Transverse colon (tissue), 4 donors: ENCODE data around the gene PLXNA2. TPM values are rescaled to one million over a fixed set of nuclear protein-coding genes. Genes with fewer than 3 reads are reported as not detected.
A peak's percentile ranks its signal among the peaks of the same experiment; 100 is the strongest.

ENCODE experiments used
- DNase-seq: peaks from one replicate; pipeline ENCODE4 v3.0.0-alpha.2; 2019
- H3K27ac ChIP-seq, 4 donors: fragments of 200-600 bp; sonication (generic); 2 replicates each; pipeline ENCODE4 v1.5.1; 2016 to 2018; ENCODE audit warnings: inconsistent platforms in 4 of 4
- H3K27me3 ChIP-seq: fragments of 200-600 bp; sonication (generic); 2 replicates; pipeline ENCODE4 v1.5.1; 2017; ENCODE audit warnings: inconsistent platforms
- H3K36me3 ChIP-seq, 4 donors: fragments of 200-600 bp; sonication (generic); 2 replicates each; pipeline ENCODE4 v1.5.1; 2017 to 2019; ENCODE audit warnings: inconsistent platforms in 4 of 4
- H3K4me1 ChIP-seq, 4 donors: fragments of 200-600 bp; sonication (generic); 2 replicates each; pipeline ENCODE4 v1.5.1; 2017 to 2020; ENCODE audit warnings: inconsistent platforms in 4 of 4
- H3K4me3 ChIP-seq, 4 donors: fragments of 200-600 bp; sonication (generic); 1 replicate in 1 of 4; 2 replicates in 3 of 4; pipeline versions ENCODE4 v1.5.1 to v1.6.1; 2017 to 2019; ENCODE audit warnings: inconsistent platforms in 4 of 4
- H3K9me3 ChIP-seq, 2 donors: fragments of 200-600 bp; sonication (generic); 2 replicates each; pipeline ENCODE4 v1.5.1; 2017 to 2019; ENCODE audit warnings: inconsistent platforms in 2 of 2
- EP300 ChIP-seq: sonication (generic); formaldehyde crosslinking; IDR thresholded peaks from one replicate; pipeline ENCODE4 v1.6.1; 2017; ENCODE audit warnings: antibody characterized with exemption, low read depth
- POLR2A ChIP-seq: fragments of 450-650 bp; IDR thresholded peaks from one replicate; pipeline ENCODE4 v1.6.1; 2016; ENCODE audit warnings: antibody characterized with exemption, mild to moderate bottlenecking, moderate library complexity
- POLR2AphosphoS5 ChIP-seq, 3 donors: sonication (generic); formaldehyde crosslinking; IDR thresholded peaks; one replicate each; pipeline ENCODE4 v1.6.1; 2016; ENCODE audit warnings: antibody characterized with exemption in 3 of 3
- WGBS, 2 donors: methylation state at CpG; one replicate each; pipeline ENCODE4 v1.1.5; 2018; ENCODE audit warnings: low coverage in 1 of 2; 5-methylcytosine and 5-hydroxymethylcytosine counted together
- in situ Hi-C, 4 donors: fragments of 200-750 bp; cut with MboI; loops; one replicate each; pipeline versions ENCODE4 v1.15.0 to v1.15.1; 2017; ENCODE audit warnings: low sequenced_read_pairs in 3 of 4, low pct_ligation_motif_present in 1 of 4, low pct_unique_long_range_greater_than_20kb in 1 of 4
- intact Hi-C: fragments of 100-400 bp; cut with DNase I; formaldehyde crosslinking; loops from one replicate; pipeline ENCODE4 v1.15.1; 2023; ENCODE audit warnings: low total_unique reads
- total RNA-seq, 4 donors: library from RNA; depleted of rRNA; stranded (reverse); fragments of >200 nt; gene quantifications; one replicate each; pipeline ENCODE4 v1.1.0, GENCODE V29; 2016
- TF ChIP-seq, protein P1 (sequence below), 5 experiments: fragments of 200-600 bp in 3 of 5; fragments of 450-650 bp in 2 of 5; sonication (generic) in 3 of 5; IDR thresholded peaks; 1 replicate in 2 of 5; 2 replicates in 3 of 5; pipeline ENCODE4 v1.5.1; 2016 to 2017; ENCODE audit warnings: antibody characterized with exemption in 5 of 5, inconsistent platforms in 3 of 5, mild to moderate bottlenecking in 2 of 5, moderate library complexity in 1 of 5

PLXNA2 gene
- total RNA-seq, 4 donors from 2014 or later: 77.4 to 140 (median 85.5) TPM

DNA sequence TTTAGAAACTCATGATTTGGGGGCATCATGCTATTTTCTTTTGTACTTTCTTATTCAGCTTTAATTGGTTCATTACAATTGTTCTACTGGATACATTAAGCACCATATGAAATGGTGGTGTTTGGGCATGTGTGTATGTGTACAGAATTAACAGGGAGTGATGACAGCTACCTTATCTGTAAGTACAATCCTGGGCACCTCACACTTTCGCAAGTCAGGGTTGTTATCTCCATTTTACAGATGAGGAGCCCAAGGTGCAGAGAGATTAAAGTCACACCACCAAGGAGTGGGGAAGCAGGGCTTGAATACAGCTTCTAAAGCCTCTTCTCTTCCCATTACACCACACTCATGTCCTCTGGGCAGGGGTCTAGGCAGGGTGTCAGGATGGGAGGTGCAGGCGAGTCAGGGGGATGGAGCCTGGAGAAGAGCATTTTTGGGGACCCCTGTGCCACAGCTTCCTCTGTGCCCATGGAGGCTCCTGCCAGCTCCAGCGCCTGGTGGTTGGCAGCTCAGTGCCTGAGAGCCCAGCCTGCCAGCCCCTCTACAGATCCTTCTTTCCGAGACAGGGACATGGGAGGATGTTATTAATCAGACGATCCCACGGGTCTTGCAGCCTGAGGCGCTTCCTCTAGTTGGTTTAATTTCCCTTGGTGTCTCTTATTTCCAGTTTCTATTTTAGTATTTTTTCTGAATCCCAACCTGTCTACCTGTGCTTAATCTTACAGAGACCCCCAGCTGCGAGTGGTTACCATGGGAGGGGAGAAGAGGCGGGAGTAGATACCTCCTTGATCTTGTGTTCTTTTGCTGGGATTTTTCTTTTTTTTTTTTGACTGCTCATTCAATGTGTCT lies 207.0 kb downstream of the PLXNA2 start:
- no peak for DNase-seq
- Histone ChIP-seq H3K4me1 (no peaks in the 10 kb centered on the region), H3K4me3 (no peak overlapping the region), H3K9me3 (no peaks in the 10 kb centered on the region), H3K36me3 (peaks cover 0 to 15% (median 4%) of the 10 kb centered on the region in 4 donors), H3K27ac (no peak overlapping the region), H3K27me3 (no peaks in the 10 kb centered on the region)
- TF ChIP-seq, protein P1, sequence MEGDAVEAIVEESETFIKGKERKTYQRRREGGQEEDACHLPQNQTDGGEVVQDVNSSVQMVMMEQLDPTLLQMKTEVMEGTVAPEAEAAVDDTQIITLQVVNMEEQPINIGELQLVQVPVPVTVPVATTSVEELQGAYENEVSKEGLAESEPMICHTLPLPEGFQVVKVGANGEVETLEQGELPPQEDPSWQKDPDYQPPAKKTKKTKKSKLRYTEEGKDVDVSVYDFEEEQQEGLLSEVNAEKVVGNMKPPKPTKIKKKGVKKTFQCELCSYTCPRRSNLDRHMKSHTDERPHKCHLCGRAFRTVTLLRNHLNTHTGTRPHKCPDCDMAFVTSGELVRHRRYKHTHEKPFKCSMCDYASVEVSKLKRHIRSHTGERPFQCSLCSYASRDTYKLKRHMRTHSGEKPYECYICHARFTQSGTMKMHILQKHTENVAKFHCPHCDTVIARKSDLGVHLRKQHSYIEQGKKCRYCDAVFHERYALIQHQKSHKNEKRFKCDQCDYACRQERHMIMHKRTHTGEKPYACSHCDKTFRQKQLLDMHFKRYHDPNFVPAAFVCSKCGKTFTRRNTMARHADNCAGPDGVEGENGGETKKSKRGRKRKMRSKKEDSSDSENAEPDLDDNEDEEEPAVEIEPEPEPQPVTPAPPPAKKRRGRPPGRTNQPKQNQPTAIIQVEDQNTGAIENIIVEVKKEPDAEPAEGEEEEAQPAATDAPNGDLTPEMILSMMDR (IDR thresholded peaks at IDR 0.05): no peak
- TF ChIP-seq POLR2AphosphoS5 (IDR thresholded peaks at IDR 0.05) (no peak), POLR2A (no peak), EP300 (no peak)
- 78 to 82% methylated on average over 3 to 9 of the region's 9 CpGs for WGBS, 2 donors
- intact Hi-C loops: no loop called here
- in situ Hi-C loops: no loop called here

DNA sequence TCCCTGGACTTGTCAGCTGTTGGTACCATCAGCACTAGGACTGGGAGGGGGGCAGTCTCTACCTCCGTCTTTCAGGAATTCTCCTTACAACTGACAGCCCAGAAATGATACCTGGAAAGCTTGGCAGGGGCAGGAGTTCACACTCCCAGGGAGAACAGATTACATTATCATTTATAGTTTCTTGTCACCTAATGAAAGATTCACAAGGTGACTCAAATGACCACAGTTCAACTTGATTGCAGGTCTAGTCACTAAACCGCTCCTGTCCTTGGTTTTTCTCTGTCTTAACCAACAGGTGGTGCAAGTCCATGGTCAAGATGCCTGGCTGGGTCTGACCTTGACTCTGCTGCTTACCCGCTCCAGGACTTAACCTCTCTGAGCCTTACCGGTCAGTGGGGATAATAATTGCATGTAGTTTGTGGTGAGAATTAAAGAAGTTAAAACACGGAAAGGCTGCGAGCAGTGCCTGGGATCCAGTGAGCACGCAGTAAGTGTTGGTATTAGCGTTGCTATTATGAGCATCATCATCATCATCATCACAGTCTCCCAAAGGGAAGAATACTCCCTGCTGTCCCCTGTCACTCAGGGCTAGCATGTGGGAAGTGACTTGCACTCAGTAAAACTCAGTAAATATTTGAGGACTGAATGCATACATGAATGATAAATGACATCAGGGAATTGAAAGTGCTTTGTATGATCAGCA lies 207.9 kb downstream of the PLXNA2 start:
- Histone ChIP-seq H3K27ac (no peak overlapping the region), H3K4me3 (no peak overlapping the region), H3K4me1 (peaks cover 0 to 3% (median 0%) of the 10 kb centered on the region in 4 donors), H3K27me3 (no peaks in the 10 kb centered on the region), H3K9me3 (no peaks in the 10 kb centered on the region), H3K36me3 (peaks cover 0 to 7% (median 4%) of the 10 kb centered on the region in 4 donors)
- TF ChIP-seq, protein P1 (IDR thresholded peaks at IDR 0.05): peak in 1 of 5 experiments; percentile 5
- TF ChIP-seq POLR2A: no peak
- DNase-seq: no peak
- in situ Hi-C loops: no loop called here
- intact Hi-C loops: no loop called here
- 80 to 96% methylated on average over 3 to 8 of the region's 8 CpGs for WGBS, 2 donors

DNA sequence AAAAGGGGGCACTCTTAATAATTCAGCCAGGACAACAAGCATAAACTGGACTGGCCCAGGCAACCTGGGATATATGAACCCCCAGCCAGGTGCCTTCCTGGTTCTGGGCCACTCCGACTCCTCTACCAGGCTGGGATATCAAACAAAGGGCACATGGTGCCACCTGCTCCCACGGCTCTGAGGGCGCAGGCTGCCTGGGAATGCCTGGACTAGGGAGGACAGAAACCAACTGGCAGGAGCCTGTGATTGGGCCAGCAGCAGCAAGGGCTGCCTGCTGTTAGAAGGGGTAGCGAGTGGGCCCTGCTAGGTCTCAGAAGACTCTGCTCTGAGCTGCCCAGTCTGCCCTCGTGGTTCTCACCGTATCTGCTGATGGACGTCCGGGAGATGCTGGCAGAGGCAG lies 210.0 kb downstream of the PLXNA2 start:
- DNase-seq: no peak
- Histone ChIP-seq H3K36me3 (peaks cover 0 to 7% (median 0%) of the 10 kb centered on the region in 4 donors), H3K27me3 (no peaks in the 10 kb centered on the region), H3K27ac (no peak overlapping the region), H3K4me3 (no peak overlapping the region), H3K9me3 (no peaks in the 10 kb centered on the region), H3K4me1 (peaks cover 13 to 24% (median 18%) of the 10 kb centered on the region in 4 donors)
- 82 to 87% methylated on average over 3 to 8 of the region's 8 CpGs for whole genome bisulfite sequencing, 2 donors
- in situ Hi-C loops (no loop called here), intact Hi-C loops (no loop called here)
- TF ChIP-seq, protein P1 (IDR thresholded peaks at IDR 0.05): no peak
- no peak for TF ChIP-seq POLR2AphosphoS5 (IDR thresholded peaks at IDR 0.05)
- no peak for TF ChIP-seq EP300
- no peak for TF ChIP-seq POLR2A

DNA sequence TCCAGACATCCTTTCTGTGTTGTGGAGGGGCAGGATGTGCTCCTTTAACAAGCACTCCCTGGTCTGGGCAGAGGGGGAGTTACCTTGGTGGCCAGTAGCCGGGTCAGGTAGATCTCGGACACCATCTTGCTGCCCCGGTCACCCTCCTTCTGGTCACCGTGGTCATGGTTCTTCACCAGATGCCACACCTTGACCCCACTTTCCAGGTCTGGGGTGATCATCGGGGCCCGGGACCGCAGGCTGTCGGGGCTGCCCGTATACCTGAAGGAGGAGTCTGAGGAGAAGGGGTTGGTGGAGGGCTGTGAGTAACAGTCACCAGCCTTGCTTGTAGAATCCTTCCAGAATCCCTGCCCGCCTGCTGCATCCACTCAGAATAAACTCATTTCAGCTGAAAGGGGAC lies 210.9 kb downstream of the PLXNA2 start:
- Histone ChIP-seq H3K9me3 (no peaks in the 10 kb centered on the region), H3K4me3 (no peak overlapping the region), H3K4me1 (peaks cover 19 to 29% (median 21%) of the 10 kb centered on the region in 4 donors), H3K36me3 (peaks cover 0 to 5% (median 0%) of the 10 kb centered on the region in 4 donors), H3K27ac (no peak overlapping the region), H3K27me3 (no peaks in the 10 kb centered on the region)
- no peak for TF ChIP-seq POLR2AphosphoS5 (IDR thresholded peaks at IDR 0.05)
- TF ChIP-seq, protein P1 (IDR thresholded peaks at IDR 0.05): no peak
- TF ChIP-seq POLR2A: no peak
- TF ChIP-seq EP300: no peak
- no peak for DNase-seq
- in situ Hi-C loops: no loop called here
- intact Hi-C loops: no loop called here
- 88% methylated on average over 10 of the region's 10 CpGs; no CpG with 5 or more reads in 1 of the 2 donors for WGBS, 2 donors
